CD14-positive monocyte (primary cell): ENCODE results near the gene BICDL1. TPM values are rescaled to one million over a fixed set of nuclear protein-coding genes. Genes with fewer than 3 reads are reported as not detected.

Source experiments
- DNase-seq, 3 donors: peaks; one replicate each; pipeline ENCODE4 v3.0.0-alpha.2; 2011 to 2022
- H2AFZ ChIP-seq: 2 replicates; pipeline ENCODE4 v1.6.0; 2012; ENCODE audit warnings: mild to moderate bottlenecking, low read depth, low read length, inconsistent platforms; ENCODE audit not compliant: insufficient read depth, poor library complexity, severe bottlenecking
- H3K27ac ChIP-seq, 2 donors: 1 replicate in 1 of 2; 2 replicates in 1 of 2; pipeline ENCODE4 v1.5.1; 2012 to 2013; ENCODE audit warnings: low read length in 2 of 2, control low read depth in 1 of 2, inconsistent platforms in 1 of 2, low read depth in 1 of 2, mild to moderate bottlenecking in 1 of 2
- H3K27me3 ChIP-seq, 2 donors: one replicate each; pipeline versions ENCODE4 v1.6.0 to v1.6.1; 2011 to 2013; ENCODE audit warnings: low read length in 2 of 2; ENCODE audit not compliant: control insufficient read depth in 2 of 2, insufficient read depth in 2 of 2
- H3K36me3 ChIP-seq, 2 donors: replicated peaks in 1 of 2; 1 replicate in 1 of 2; 2 replicates in 1 of 2; pipeline versions ENCODE4 v1.5.1 to v1.6.1; 2012 to 2013; ENCODE audit warnings: low read length in 2 of 2, control low read depth in 1 of 2, inconsistent platforms in 1 of 2, mild to moderate bottlenecking in 1 of 2; ENCODE audit not compliant: insufficient read depth in 2 of 2, control insufficient read depth in 1 of 2
- H3K4me1 ChIP-seq, 2 donors: 1 replicate in 1 of 2; 2 replicates in 1 of 2; pipeline versions ENCODE4 v1.5.1 to v1.6.1; 2012 to 2013; ENCODE audit warnings: low read length in 2 of 2, control low read depth in 1 of 2, inconsistent platforms in 1 of 2, mild to moderate bottlenecking in 1 of 2, moderate library complexity in 1 of 2; ENCODE audit not compliant: insufficient read depth in 2 of 2, control insufficient read depth in 1 of 2
- H3K4me2 ChIP-seq: replicated peaks from 2 replicates; pipeline ENCODE3; 2012; ENCODE audit warnings: low read length, moderate library complexity, mild to moderate bottlenecking; ENCODE audit not compliant: poor library complexity, severe bottlenecking; ENCODE audit errors: extremely low read depth
- H3K4me3 ChIP-seq, 3 experiments: fragments of 200-600 bp in 1 of 3; sonication (generic) in 1 of 3; replicated peaks in 1 of 3; 1 replicate in 2 of 3; 2 replicates in 1 of 3; pipeline ENCODE4 v1.5.1; 2011 to 2013; ENCODE audit warnings: low read length in 3 of 3, mild to moderate bottlenecking in 3 of 3, control low read depth in 2 of 3, low read depth in 2 of 3, inconsistent platforms in 1 of 3, moderate library complexity in 1 of 3
- H3K79me2 ChIP-seq: 2 replicates; pipeline ENCODE4 v1.6.0; 2012; ENCODE audit warnings: mild to moderate bottlenecking, control low read depth, inconsistent platforms, low read length, moderate library complexity; ENCODE audit not compliant: insufficient read depth
- H3K9ac ChIP-seq: 2 replicates; pipeline ENCODE4 v1.6.0; 2017; ENCODE audit warnings: low read length, mild to moderate bottlenecking; ENCODE audit not compliant: insufficient read depth, poor library complexity, severe bottlenecking
- H3K9me3 ChIP-seq, 2 donors: replicated peaks in 1 of 2; 1 replicate in 1 of 2; 2 replicates in 1 of 2; pipeline versions ENCODE4 v1.5.1 to v1.6.1; 2012 to 2013; ENCODE audit warnings: low read length in 2 of 2, control low read depth in 1 of 2; ENCODE audit not compliant: control insufficient read depth in 1 of 2, insufficient read depth in 1 of 2
- H4K20me1 ChIP-seq: 2 replicates; pipeline ENCODE4 v1.6.0; 2012; ENCODE audit warnings: mild to moderate bottlenecking, low read length, control low read depth, moderate library complexity; ENCODE audit not compliant: insufficient read depth
- H3K27ac Mint-ChIP-seq, 7 donors: one replicate each; pipeline ENCODE4 v1.8.0; 2020; ENCODE audit warnings: mild to moderate bottlenecking in 7 of 7, mixed read lengths in 7 of 7, moderate library complexity in 6 of 7, inconsistent platforms in 2 of 7
- H3K27me3 Mint-ChIP-seq, 3 donors: one replicate each; pipeline ENCODE4 v1.8.0; 2021 to 2022; ENCODE audit warnings: low read depth in 3 of 3, mild to moderate bottlenecking in 3 of 3, mixed read lengths in 3 of 3, moderate library complexity in 3 of 3, inconsistent platforms in 1 of 3
- H3K36me3 Mint-ChIP-seq, 2 donors: one replicate each; pipeline ENCODE4 v1.8.0; 2020; ENCODE audit warnings: mixed read lengths in 2 of 2, inconsistent platforms in 1 of 2, mild to moderate bottlenecking in 1 of 2
- H3K4me1 Mint-ChIP-seq: one replicate; pipeline ENCODE4 v1.8.0; 2020; ENCODE audit warnings: mild to moderate bottlenecking, mixed read lengths
- H3K4me3 Mint-ChIP-seq, 2 donors: one replicate each; pipeline ENCODE4 v1.8.0; 2020; ENCODE audit warnings: mild to moderate bottlenecking in 2 of 2, mixed read lengths in 2 of 2, moderate library complexity in 1 of 2
- H3K9me3 Mint-ChIP-seq, 7 donors: one replicate each; pipeline ENCODE4 v1.8.0; 2020 to 2022; ENCODE audit warnings: mixed read lengths in 7 of 7, mild to moderate bottlenecking in 6 of 7, moderate library complexity in 6 of 7, inconsistent platforms in 2 of 7
- WGBS: methylation state at CpG from one replicate; pipeline ENCODE4 v1.1.5; 2013; ENCODE audit warnings: missing lambda C conversion rate; ENCODE audit not compliant: insufficient coverage; 5-methylcytosine and 5-hydroxymethylcytosine counted together
- intact Hi-C, 2 donors: fragments of 100-400 bp; cut with micrococcal nuclease; formaldehyde crosslinking; loops; one replicate each; pipeline versions ENCODE4 v1.15.0 to v1.15.1; 2023
- polyA plus RNA-seq, 3 donors: library from polyadenylated mRNA; depleted of rRNA in 1 of 3; unstranded in 2 of 3; stranded (reverse) in 1 of 3; fragments of 300-500 nt in 2 of 3; fragments of >200 nt in 1 of 3; fragmentation: Illumina TruSeq in 2 of 3; gene quantifications; 1 replicate in 2 of 3; 2 replicates in 1 of 3; pipeline ENCODE4 v1.2.3, GENCODE V29; 2012 to 2021
- TF ChIP-seq, protein P1 (sequence below): fragments of 200-600 bp; IDR thresholded peaks from one replicate; pipeline ENCODE4 v1.8.0; 2022; ENCODE audit warnings: antibody characterized with exemption, mild to moderate bottlenecking

The BICDL1 gene
- polyA plus RNA-seq, 3 donors: 0.13 TPM; not detected in 2

DNA sequence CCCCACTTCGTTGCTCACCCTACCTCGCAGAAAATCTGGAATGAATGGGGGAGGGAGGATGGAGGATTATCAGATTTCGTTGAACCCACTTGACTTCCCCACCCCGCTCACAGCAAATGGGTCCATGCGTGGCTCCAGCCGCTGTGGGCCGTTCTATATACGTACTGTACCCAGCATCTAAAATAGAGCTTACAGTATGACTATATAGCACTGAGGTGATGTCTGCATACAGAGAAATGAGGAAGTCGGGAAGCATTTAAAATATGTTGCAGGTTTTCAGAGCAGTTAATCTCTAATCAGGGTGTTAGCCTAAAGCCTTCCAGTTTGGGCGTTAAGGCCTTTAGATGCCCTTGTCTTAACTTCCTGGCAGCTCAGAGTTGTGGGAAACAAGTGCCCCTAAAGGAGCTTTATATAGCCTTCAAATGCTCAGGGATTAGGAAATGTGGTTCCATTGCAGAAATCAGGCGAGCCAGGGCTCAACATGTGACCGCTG, 1.4 kb downstream of the BICDL1 start:
- H3K4me1 Mint-ChIP-seq: peaks cover 6% of the 10 kb centered on the region
- H3K27ac Mint-ChIP-seq: peak overlapping the region in 1 of 7 donors; percentile 38
- H3K9me3 ChIP-seq: peaks cover 0 to 10% of the 10 kb centered on the region in 2 donors
- peaks cover 42 to 51% of the 10 kb centered on the region in 2 donors for H3K27me3 ChIP-seq
- H3K4me3 Mint-ChIP-seq: peak overlapping the region; percentile 48 to 82
- WGBS: 41% methylated on average over 4 of the region's 12 CpGs
- H3K36me3 ChIP-seq: no peaks in the 10 kb centered on the region
- peaks cover 9 to 20% of the 10 kb centered on the region in 2 donors for H3K4me1 ChIP-seq
- H4K20me1 ChIP-seq: no peaks in the 10 kb centered on the region
- no peak overlapping the region for H2AFZ ChIP-seq
- peak overlapping the region in 1 of 3 experiments; percentile 49 for H3K4me3 ChIP-seq
- no peak overlapping the region for H3K27ac ChIP-seq
- H3K9me3 Mint-ChIP-seq: peaks cover 0 to 18% (median 2%) of the 10 kb centered on the region in 7 donors
- H3K9ac ChIP-seq: no peak overlapping the region
- no peaks in the 10 kb centered on the region for H3K36me3 Mint-ChIP-seq
- peaks cover 41 to 60% (median 57%) of the 10 kb centered on the region in 3 donors for H3K27me3 Mint-ChIP-seq
- no peak for DNase-seq
- peak overlapping the region; percentile 60 for H3K4me2 ChIP-seq
- H3K79me2 ChIP-seq: no peaks in the 10 kb centered on the region
- intact Hi-C loops: no loop called here
- TF ChIP-seq, protein P1, sequence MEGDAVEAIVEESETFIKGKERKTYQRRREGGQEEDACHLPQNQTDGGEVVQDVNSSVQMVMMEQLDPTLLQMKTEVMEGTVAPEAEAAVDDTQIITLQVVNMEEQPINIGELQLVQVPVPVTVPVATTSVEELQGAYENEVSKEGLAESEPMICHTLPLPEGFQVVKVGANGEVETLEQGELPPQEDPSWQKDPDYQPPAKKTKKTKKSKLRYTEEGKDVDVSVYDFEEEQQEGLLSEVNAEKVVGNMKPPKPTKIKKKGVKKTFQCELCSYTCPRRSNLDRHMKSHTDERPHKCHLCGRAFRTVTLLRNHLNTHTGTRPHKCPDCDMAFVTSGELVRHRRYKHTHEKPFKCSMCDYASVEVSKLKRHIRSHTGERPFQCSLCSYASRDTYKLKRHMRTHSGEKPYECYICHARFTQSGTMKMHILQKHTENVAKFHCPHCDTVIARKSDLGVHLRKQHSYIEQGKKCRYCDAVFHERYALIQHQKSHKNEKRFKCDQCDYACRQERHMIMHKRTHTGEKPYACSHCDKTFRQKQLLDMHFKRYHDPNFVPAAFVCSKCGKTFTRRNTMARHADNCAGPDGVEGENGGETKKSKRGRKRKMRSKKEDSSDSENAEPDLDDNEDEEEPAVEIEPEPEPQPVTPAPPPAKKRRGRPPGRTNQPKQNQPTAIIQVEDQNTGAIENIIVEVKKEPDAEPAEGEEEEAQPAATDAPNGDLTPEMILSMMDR: no peak

DNA sequence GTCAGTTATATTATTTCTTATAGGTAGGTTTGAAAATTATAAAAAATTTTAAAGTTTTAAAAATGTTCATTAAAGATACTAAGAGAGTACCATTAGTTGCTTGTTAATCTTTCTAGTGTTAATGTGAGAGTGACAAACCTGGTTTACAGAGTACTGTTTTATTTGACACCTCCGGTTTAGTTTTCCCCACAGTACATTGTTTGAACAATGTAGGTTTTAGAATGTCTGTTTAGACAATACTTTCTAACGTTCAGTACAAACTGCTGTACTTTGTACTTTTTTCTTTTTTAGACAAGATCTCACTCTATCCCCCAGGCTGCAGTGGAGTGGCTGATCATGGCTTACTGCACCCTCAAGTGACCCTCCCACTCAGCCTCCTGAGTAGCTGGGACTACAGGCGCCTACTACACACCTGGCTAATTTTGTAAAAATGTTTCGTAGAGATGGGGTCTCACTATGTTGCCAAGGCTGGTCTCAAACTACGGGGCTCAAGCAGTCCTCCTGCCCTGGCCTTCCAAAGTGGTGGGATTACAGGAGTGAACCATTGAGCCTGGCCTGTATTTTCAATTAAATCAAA, 3.2 kb downstream of the BICDL1 start:
- peaks cover 0 to 15% (median 2%) of the 10 kb centered on the region in 7 donors for H3K9me3 Mint-ChIP-seq
- H3K4me2 ChIP-seq: no peak overlapping the region
- H3K36me3 Mint-ChIP-seq: no peaks in the 10 kb centered on the region
- H3K27ac Mint-ChIP-seq: no peak overlapping the region
- TF ChIP-seq, protein P1: no peak
- WGBS: 100% methylated on average over 2 of the region's 5 CpGs
- H3K4me3 ChIP-seq: no peak overlapping the region
- intact Hi-C loops: no loop called here
- no peaks in the 10 kb centered on the region for H3K36me3 ChIP-seq
- peaks cover 43 to 53% (median 48%) of the 10 kb centered on the region in 3 donors for H3K27me3 Mint-ChIP-seq
- peaks cover 37 to 40% of the 10 kb centered on the region in 2 donors for H3K27me3 ChIP-seq
- H2AFZ ChIP-seq: no peak overlapping the region
- H3K27ac ChIP-seq: no peak overlapping the region
- no peak overlapping the region for H3K9ac ChIP-seq
- H3K4me3 Mint-ChIP-seq: peak overlapping the region in 1 of 2 donors; percentile 22
- H3K79me2 ChIP-seq: no peaks in the 10 kb centered on the region
- peaks cover 6% of the 10 kb centered on the region for H3K4me1 Mint-ChIP-seq
- no peaks in the 10 kb centered on the region for H4K20me1 ChIP-seq
- peaks cover 9 to 20% of the 10 kb centered on the region in 2 donors for H3K4me1 ChIP-seq
- peaks cover 0 to 10% of the 10 kb centered on the region in 2 donors for H3K9me3 ChIP-seq
- DNase-seq: no peak
